SK-N-MC (cell line): Measurements from ENCODE around the gene KCNK13.

ENCODE experiments used
- EZH2 ChIP-seq: fragments of 200-600 bp; sonication (generic); IDR thresholded peaks from one replicate; pipeline ENCODE4 v1.6.1; 2017; ENCODE audit warnings: antibody characterized with exemption
- POLR2AphosphoS5 ChIP-seq: IDR thresholded peaks from 2 replicates; pipeline ENCODE4 v1.6.1; 2012; ENCODE audit warnings: mild to moderate bottlenecking, low read depth, low read length, borderline replicate concordance

- TF ChIP-seq EZH2 (no peak), POLR2AphosphoS5 (no peak)
Measured at GRCh38 chr14:90060312-90060964, 1.4 kb upstream of the KCNK13 start.
